ENCODE measurements around the gene GTF2F1.
"Not testable (repeated sequence)": the region's sequence is repeated elsewhere in the genome, so short reads cannot be mapped to it uniquely, and the experiment has no call there.

The GTF2F1 gene

DNA sequence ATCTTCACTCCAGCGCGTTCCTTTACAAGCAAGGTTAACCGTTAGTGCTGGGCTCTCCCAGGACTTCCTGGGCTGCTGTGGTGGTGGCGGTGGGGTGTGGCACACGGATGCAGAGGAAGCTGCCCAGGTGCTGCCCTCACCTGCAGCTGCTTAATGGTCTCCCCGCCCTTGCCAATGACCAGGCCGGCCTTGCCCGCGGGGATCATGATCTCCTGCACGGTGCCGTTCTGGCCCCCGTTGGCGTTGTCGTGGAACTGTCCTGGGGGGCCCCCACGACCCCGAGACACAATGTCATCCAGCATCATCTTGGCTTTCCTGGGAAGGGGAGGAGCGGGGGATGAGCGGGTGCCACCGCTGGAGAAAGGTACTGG lies 25.6 kb upstream of the GTF2F1 start:
- FAIRE-seq (no peak), DNase-seq (ENCODE audit: insufficient read length, low spot score) (no peak)

- no peak for DNase-seq (ENCODE audit: insufficient read length, low spot score)
- FAIRE-seq: no peak
Measured at GRCh38 chr19:6417713-6418561, 25.0 kb upstream of the GTF2F1 start.

GRCh38 chr19:6416658-6417405 lies 23.9 kb upstream of the GTF2F1 start:
- no peak for DNase-seq (ENCODE audit: insufficient read length, low spot score)
- no peak for FAIRE-seq

GRCh38 chr19:6415591-6416190 lies 22.7 kb upstream of the GTF2F1 start:
- DNase-seq (ENCODE audit: insufficient read length, low spot score) (no peak), FAIRE-seq (no peak)

DNA sequence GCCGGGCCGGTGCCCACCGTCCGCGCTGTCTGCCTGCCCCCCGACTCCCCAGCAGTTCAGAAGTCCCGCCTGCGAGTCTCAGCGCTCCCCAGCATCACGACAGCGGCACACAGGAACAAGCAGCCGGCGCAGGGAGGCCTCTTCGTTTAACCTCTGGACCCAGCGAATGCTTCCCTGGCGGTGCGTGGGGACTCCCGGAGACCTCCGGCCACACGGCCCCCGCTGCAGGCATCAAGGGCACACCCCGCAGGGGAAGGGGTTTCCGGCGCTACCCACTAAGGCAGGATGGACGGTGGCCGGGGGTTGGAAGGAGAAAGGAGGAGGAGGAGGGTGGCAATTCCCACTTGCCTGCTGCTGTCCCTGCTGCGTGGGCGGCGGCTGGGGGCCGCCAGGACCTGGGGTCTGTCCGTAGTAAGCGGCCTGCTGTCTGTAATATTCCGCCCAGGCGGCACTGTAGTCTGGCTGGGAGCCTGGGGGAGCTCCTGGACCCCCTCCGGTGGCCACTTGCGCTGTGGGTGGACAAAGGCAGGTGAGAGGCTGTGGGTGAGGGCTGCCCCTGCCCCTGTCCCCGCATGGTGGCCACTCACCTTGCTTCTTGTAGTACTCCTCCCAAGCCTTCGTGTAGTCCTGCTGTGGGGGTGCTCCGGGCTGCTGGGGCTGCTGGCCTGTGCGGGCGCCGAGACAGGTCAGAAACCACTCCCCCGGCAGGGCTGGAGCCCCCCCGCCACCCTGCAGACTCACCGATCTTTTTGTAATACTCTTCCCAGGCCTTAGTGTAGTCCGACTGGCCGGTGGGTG lies 22.0 kb upstream of the GTF2F1 start:
- no peak for FAIRE-seq
- no peak for DNase-seq (ENCODE audit: insufficient read length, low spot score)

- no peak for DNase-seq (ENCODE audit: insufficient read length, low spot score)
- no peak for FAIRE-seq
Measured at GRCh38 chr19:6413721-6414643, 21.0 kb upstream of the GTF2F1 start.

- DNase-seq (ENCODE audit: insufficient read length, low spot score) (no peak), FAIRE-seq (no peak)
Measured at GRCh38 chr19:6413291-6413690, 20.3 kb upstream of the GTF2F1 start.

DNA sequence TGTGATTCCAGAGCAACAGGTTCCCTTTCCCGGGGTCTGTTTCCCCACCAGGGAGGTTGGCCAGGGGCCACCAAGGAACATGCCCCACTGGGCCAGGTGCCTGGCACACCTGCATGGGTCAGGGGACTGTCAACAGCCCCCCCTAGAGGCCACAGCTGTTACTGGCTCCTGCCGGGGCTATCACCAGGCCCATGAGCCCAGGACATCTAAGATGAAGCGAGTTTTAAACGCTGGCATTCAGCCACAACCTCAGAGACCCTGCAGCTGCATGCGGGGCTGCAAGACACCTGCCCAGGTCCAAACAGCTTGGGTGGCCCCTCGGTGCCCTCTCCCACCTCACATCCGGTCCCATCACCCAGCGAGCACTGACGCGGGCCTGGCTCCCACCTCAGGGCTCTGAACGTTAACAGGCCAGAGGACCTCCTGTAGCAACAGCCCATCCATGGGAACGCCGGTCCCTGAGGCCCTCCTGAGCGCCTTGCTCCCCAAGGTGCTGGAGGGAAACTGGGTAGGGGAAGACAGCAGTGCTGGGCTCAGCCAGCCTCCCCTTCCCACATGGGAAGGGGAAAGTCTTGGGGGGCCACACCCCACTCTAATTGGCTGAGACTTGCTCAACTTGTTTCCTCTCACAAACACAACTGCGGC lies 19.6 kb upstream of the GTF2F1 start:
- DNase-seq (ENCODE audit: insufficient read length, low spot score): peak; percentile 73
- no peak for FAIRE-seq

DNA sequence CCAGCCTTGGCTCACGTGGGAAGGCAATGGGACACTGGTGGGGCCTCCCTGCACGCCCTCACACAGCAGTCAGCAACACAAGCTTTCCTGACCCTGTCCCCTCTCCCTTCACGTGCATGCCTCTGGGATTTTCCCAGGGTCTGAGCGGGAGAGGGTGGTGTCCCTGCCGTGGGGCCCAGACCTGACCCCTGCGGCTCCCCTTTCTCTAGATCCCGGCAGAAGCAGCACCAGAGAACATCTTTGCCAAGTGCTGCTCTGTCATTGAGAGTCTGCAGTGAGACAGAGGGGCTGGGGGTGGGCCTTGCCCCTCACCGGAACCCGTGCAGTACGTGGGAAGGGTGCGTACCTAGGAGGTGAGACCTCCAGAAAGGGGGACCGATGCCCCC lies 19.1 kb upstream of the GTF2F1 start:
- FAIRE-seq: no peak
- DNase-seq (ENCODE audit: insufficient read length, low spot score): no peak

DNA sequence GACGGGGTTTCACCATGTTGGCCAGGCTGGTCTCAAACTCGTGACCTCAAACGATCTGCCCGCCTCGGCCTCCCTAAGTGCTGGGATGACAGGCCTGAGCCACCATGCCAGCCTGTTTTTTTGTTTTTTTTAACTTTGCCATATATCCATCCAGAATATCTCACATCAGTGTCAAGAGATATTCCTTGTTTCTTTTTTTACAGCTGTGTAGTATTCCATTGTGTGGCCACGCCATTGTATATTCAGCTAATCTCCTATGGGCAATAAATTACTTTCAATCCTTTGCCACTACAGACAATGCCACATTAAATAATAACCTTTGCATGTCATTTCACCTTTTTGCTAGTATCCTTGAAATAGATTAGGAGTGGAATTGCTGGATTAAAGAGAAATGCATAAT lies 16.4 kb upstream of the GTF2F1 start:
- FAIRE-seq (no peak), DNase-seq (ENCODE audit: insufficient read length, low spot score) (no peak)

DNA sequence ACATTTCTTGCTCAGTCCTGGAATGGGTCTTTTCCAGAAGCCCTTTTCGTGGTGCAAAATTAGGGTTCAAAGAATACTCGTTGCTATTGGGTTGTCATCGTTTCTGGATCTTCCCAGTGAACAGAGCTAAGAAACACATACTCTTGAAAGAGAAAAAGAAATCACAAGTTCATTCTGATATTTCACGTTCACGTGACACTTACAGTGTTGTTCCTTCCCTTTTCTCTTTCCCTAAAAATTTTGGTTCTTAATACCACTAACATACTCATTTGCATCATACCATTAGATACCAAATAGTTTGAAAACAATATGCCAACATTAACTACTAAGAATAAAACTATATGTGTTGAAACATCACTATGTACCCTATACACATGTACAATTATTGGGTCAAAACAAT lies 13.4 kb upstream of the GTF2F1 start:
- no peak for DNase-seq (ENCODE audit: insufficient read length, low spot score)
- no peak for FAIRE-seq

DNA sequence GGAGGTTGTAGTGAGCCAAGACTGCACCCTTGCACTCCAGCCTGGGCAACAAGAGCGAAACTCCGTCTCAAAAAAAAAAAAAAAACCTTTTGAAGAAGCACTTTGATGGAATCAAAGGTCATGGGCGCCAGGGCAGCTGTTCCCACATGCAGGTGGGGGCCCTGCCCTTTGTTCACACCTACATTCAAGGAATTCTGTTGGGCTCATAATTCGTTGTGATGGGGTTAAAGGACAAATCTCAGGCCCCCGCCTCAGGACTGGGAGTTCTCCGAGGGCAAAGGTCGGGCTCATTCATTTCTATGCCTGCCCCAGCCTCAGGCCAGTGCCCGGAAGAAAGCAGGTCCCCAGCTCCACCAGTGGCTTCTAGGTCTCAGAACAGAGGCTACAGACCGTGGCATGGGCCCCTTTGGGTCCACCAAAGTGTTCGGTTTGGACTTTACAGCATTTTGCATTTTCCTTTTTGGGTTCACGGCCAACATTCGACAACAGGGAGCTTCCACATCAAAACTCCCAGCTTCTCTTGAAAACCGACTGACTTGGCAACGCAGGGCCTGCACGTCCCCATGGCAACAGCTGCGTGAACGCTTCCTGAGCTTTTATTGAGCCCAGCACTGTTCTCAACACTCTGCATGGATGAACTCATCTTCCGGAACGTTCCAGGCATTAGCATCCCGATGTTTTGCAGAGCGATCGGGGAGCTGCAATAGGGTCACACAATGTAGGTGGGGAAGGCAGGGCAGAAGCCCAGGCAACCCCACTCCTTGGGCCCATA lies 10.1 kb upstream of the GTF2F1 start:
- DNase-seq (ENCODE audit: insufficient read length, low spot score): no peak
- FAIRE-seq: no peak

DNA sequence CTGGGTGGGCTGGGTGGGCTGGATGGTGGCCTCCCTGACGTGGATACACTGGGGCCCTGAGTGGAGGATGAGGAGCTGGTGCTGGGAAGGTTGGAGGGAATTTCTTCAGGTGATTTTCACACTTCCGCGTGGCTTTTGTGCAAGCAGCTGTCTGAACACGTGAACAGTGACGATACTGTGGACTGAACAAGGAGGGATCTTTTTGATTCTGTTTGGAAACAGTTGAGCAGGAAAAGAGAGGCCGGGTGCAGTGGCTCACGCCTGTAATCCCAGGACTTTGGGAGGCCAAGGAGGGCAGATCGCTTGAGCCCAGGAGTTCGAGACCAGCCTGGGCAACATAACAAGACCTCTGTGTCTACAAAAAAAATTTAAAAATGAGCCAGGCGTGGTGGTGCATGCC lies 9.1 kb upstream of the GTF2F1 start:
- FAIRE-seq: no peak
- no peak for DNase-seq (ENCODE audit: insufficient read length, low spot score)

- not testable (repeated sequence) for DNase-seq (ENCODE audit: insufficient read length, low spot score); FAIRE-seq
Measured at GRCh38 chr19:6400062-6400944, 7.3 kb upstream of the GTF2F1 start.

DNA sequence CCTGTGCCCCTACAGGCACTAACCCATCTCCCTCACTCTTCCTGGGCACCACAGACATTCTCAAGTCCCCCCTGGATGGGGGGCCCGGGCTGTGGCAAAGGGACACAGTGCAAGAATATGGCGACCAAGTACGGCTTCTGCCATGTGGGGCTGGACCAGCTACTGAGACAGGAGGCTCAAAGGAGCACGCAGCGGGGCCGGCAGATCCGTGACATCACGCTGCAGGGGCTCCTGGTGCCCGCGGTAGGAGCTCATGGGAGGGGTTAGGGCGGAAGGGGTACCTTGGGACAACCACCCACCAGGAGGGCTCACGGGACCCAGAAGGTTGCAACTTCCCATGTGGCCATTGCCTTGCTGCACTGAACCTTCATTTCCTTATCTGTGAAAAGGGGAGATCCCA lies 3.3 kb upstream of the GTF2F1 start:
- FAIRE-seq (no peak), DNase-seq (ENCODE audit: insufficient read length, low spot score) (no peak)

- DNase-seq (ENCODE audit: insufficient read length, low spot score) (no peak), FAIRE-seq (no peak)
Measured at GRCh38 chr19:6394831-6395230, 1.9 kb upstream of the GTF2F1 start.

- DNase-seq (ENCODE audit: insufficient read length, low spot score) (no peak), FAIRE-seq (no peak)
Measured at GRCh38 chr19:6393983-6394412, 1.0 kb upstream of the GTF2F1 start.

Measured in GM19239 (cell line).